Stimulated activated naive CD8-positive, alpha-beta T cell treated with anti-CD3 and anti-CD28 coated beads, Interleukin-15, amount 100 ng/mL, for 72 hours (primary cell): Measurements from ENCODE around the gene D2HGDH.
A peak's percentile ranks its signal among the peaks of the same experiment; 100 is the strongest.

Experiments used
- ATAC-seq: fragments of 150-1000 bp; cut with Tn5 transposase; 2 replicates; pipeline ENCODE4 v1.10.0; 2021; ENCODE audit warnings: mild to moderate bottlenecking, moderate library complexity
- DNase-seq, 2 donors: peaks; one replicate each; pipeline ENCODE4 v3.0.0; 2021 to 2022
- H3K27ac Mint-ChIP-seq, 2 donors: one replicate each; pipeline ENCODE4 v1.8.0; 2022; ENCODE audit warnings: mild to moderate bottlenecking in 2 of 2, mixed read lengths in 2 of 2, moderate library complexity in 2 of 2
- H3K27me3 Mint-ChIP-seq: one replicate; pipeline ENCODE4 v1.8.0; 2022; ENCODE audit warnings: mixed read lengths
- H3K4me1 Mint-ChIP-seq: one replicate; pipeline ENCODE4 v1.8.0; 2022; ENCODE audit warnings: mild to moderate bottlenecking, mixed read lengths
- H3K4me3 Mint-ChIP-seq, 2 donors: one replicate each; pipeline ENCODE4 v1.8.0; 2022; ENCODE audit warnings: mild to moderate bottlenecking in 2 of 2, mixed read lengths in 2 of 2, moderate library complexity in 1 of 2
- H3K9me3 Mint-ChIP-seq, 2 donors: one replicate each; pipeline ENCODE4 v1.8.0; 2022; ENCODE audit warnings: mixed read lengths in 2 of 2

Gene D2HGDH

DNA sequence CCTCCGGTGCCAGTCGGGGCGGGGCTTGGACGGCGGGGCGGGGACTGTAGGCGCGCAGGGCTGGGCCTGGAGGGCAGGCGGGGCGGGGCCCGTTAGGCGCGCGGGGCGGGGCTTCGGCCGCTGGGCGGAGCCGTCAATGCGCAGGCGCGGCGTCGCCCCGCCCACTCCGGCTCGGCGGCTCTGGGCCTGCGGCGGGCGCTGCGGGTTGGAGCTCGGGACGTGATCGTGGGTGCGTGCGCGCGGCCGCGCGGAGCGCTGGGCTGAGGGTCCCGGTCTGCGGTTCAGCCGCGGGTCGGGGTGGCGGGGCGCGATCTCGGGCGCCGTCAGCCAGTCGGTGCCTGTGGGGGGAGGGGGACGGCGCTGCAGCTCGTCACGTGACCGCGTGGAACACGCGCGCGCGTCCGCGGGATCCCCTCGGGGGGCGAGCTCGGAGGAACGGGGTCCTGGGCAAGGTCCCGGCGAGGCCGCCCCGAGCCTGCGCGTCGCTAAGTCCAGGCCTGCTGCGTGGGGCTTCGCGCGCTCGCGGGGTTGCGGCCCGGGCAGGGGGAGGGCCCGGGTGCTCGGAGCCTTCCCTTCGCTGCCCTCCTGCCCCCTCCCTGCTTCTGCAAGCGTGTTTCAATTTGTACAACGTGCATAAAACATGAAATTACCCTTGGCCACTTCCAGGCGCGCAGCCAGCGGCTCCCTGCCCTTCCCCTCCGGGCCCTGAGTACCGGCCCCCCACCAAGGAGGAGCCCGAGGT lies at the start of gene D2HGDH:
Gene D2HGDH, plus strand, starts transcription at position 164 of the 742 bp plus-strand sequence. CDS start 595 bp downstream, outside the sequence.
- Mint-ChIP-seq H3K27ac (peak within 1 kb of the TSS in 1 of 2 donors; percentile 76), H3K4me3 (peak within 1 kb of the TSS; percentile 82 to 91), H3K27me3 (no peaks in the 10 kb centered on the region), H3K4me1 (peaks cover 77% of the 10 kb centered on the region), H3K9me3 (no peaks in the 10 kb centered on the region)
- DNase-seq (peak; percentile 91 to 92), ATAC-seq (peak; percentile 91)

DNA sequence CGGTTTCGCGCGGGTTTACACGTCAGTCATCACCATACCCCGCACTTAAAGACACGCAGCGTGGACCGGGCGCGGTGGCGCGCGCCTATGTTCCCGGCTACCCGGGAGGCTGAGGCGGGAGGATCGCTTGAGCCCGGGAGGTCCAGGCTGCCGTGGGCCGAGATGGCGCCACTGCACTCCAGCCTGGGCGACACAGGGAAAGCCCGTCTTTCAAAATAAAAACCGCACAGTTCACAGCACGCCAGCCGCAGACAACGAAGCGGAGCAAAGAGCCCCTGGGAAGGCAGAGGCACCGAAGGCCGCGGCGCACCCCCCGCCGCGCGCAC lies 48.1 kb upstream of the D2HGDH start:
- H3K9me3 Mint-ChIP-seq, result no peaks in the 10 kb centered on the region
- ATAC-seq (peak; percentile 25), DNase-seq (no peak)
- H3K4me1 Mint-ChIP-seq, result peaks cover 56% of the 10 kb centered on the region
- H3K27me3 Mint-ChIP-seq, result no peaks in the 10 kb centered on the region
- peak overlapping the region; percentile 90 to 98 for H3K27ac Mint-ChIP-seq
- peak overlapping the region; percentile 97 to 98 for H3K4me3 Mint-ChIP-seq

DNA sequence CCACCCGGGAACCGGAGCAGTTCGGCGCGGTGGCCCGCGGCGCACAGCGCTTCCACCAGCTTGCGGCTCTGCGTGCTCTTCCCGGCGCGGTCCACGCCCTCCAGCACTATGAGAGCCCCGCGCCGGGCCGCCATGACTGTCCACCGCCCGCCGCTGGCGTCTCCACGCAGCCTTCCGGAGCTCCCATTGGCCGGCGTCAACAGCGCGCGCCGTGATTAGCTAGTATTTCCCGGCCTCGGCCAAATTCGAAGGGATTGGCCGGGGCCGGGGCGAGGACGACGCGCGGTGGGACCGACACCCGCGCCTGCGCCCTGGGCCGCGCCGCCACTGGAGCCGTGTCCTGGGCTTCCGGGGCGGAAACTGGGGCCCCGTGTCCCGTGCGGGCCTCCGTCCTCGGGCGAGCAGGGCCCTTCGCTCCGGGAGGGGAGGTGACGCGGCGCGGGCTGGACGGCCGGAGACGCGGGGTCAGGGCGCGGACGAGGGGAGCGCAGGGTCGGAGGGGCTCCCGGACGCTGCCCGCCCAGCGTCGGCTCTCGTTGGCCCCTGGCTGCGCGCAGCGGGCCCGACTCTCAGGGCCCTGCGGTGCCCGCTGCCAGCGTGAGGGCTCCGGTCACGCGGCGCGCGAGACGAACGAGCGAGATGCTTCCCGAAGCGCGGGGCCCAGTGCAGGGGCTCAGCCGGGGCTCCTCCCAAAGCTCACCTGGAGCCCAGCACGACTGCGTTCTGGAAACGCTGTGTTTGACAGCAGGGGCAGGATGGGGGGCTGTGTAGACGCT lies 47.6 kb upstream of the D2HGDH start, which contains the start of gene DTYMK:
Gene DTYMK, minus strand, starts transcription at position 166 of the 776 bp plus-strand sequence. Its CDS starts 32 bp downstream, at position 134.
- Mint-ChIP-seq H3K4me1 (peaks cover 51% of the 10 kb centered on the region), H3K9me3 (no peaks in the 10 kb centered on the region), H3K4me3 (peak within 1 kb of the TSS; percentile 97 to 98), H3K27me3 (no peaks in the 10 kb centered on the region), H3K27ac (peak within 1 kb of the TSS; percentile 96 to 98)
- DNase-seq, result peak; percentile 97
- peak; percentile 97 for ATAC-seq

DNA sequence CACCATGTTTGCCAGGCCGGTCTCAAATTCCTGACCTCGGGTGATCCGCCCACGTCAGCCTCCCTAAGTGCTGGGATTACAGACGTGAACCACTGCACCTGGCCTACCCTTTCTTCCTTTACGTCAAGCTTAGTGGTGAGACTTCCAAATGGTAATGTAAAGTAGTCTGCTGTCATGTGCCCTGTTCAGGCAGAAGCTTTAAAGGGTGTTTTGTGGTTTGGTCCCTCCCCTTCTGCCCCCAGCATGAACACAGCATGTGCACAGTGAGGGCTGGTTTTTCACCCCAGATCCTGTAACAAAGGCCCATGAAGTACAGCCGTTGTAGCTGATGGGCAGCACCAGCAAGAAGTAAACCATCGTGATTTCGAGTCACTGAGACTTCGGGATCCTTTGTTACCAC lies 45.1 kb upstream of the D2HGDH start:
- H3K27me3 Mint-ChIP-seq, result no peaks in the 10 kb centered on the region
- DNase-seq (no peak), ATAC-seq (no peak)
- H3K4me3 Mint-ChIP-seq, result peak overlapping the region; percentile 64 to 97
- H3K4me1 Mint-ChIP-seq, result peaks cover 41% of the 10 kb centered on the region
- no peaks in the 10 kb centered on the region for H3K9me3 Mint-ChIP-seq
- H3K27ac Mint-ChIP-seq, result peak overlapping the region in 1 of 2 donors; percentile 25

DNA sequence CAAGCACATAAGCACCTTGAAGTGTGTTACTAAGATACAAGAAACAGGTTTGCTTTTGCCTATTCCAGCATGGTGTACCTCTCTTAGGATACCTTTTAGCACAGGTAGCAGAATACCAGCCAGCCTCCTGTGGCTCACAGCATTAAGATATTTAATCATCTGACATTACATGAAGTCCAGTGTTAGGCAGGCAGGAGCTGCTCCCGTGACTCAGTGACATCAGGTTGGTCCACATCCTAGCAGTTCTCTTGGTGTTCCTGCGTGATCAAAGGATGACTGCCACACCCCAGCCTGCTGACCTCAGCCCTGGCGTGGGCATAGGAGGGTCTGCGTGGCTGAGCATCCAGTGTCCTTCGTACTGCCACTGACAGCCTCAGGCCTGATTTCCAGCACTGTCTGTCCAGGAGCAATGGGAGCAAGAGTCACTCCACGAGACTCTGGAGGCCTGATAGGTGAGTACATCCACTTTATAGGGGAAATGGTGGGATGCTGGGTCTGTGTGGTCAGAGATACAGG lies 44.2 kb upstream of the D2HGDH start:
- H3K4me3 Mint-ChIP-seq, result no peak overlapping the region
- DNase-seq (no peak), ATAC-seq (no peak)
- H3K27ac Mint-ChIP-seq, result no peak overlapping the region
- H3K27me3 Mint-ChIP-seq, result no peaks in the 10 kb centered on the region
- no peaks in the 10 kb centered on the region for H3K9me3 Mint-ChIP-seq
- peaks cover 35% of the 10 kb centered on the region for H3K4me1 Mint-ChIP-seq

DNA sequence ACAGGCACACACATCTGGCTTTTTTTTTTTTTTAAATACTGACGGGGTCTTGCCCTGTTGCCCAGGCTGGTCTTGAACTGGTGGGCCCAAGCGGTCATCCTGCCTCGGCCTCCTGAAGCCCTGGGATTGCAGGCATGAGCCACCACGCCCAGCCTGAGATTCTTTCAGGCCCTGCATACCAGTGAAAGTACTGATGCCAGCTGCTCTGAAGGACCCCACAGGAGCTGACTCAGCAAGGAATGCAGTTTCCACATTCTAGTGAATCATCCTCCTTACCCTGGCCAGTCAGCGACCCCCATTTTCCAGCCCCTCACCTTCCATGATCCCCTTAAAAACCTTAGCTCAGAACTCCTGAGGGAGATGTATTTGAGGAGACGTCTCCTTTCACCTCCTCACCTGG lies 42.0 kb upstream of the D2HGDH start:
- H3K27me3 Mint-ChIP-seq, result no peaks in the 10 kb centered on the region
- ATAC-seq, result no peak
- no peak overlapping the region for H3K27ac Mint-ChIP-seq
- H3K4me3 Mint-ChIP-seq, result no peak overlapping the region
- H3K4me1 Mint-ChIP-seq, result peaks cover 29% of the 10 kb centered on the region
- DNase-seq, result no peak
- no peaks in the 10 kb centered on the region for H3K9me3 Mint-ChIP-seq

DNA sequence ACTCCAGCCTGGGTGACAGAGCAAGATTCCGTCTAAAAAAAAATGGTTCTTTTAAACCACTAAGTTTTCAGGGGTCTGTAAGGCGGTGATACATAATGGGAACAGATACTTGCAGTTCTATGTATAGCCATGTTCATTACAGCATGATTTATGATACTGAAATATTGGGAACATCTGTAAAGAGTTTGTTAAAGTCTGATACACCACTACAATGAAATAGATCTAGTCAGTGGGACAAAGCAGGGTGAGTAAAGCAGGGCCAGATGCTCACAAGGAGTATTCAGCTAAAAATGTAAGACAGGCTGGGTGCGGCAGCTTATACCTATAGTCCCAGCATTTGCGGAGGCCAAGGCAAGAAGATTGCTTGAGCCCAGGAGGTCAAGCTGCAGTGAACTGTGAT lies 38.8 kb upstream of the D2HGDH start:
- Mint-ChIP-seq H3K9me3 (no peaks in the 10 kb centered on the region), H3K4me3 (no peak overlapping the region), H3K27me3 (no peaks in the 10 kb centered on the region), H3K4me1 (peaks cover 22% of the 10 kb centered on the region), H3K27ac (peak overlapping the region; percentile 24 to 78)
- no peak for DNase-seq
- no peak for ATAC-seq

DNA sequence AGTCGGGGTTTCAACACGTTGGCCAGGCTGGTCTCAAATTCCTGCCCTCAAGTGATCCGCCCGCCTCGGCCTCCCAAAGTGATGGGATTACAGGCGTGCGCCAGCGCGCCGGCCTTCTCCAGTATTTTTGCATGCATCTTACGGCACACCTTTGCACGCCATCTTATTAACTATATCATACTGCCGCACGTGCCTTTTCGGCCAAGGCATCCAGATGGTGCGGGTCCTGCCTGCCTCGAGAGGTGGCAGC lies 33.4 kb upstream of the D2HGDH start:
- peak overlapping the region; percentile 98 for H3K27ac Mint-ChIP-seq
- H3K27me3 Mint-ChIP-seq, result no peaks in the 10 kb centered on the region
- DNase-seq, result no peak
- H3K9me3 Mint-ChIP-seq, result peaks cover 4 to 5% of the 10 kb centered on the region in 2 donors
- peaks cover 51% of the 10 kb centered on the region for H3K4me1 Mint-ChIP-seq
- ATAC-seq, result no peak
- peak overlapping the region; percentile 94 for H3K4me3 Mint-ChIP-seq

DNA sequence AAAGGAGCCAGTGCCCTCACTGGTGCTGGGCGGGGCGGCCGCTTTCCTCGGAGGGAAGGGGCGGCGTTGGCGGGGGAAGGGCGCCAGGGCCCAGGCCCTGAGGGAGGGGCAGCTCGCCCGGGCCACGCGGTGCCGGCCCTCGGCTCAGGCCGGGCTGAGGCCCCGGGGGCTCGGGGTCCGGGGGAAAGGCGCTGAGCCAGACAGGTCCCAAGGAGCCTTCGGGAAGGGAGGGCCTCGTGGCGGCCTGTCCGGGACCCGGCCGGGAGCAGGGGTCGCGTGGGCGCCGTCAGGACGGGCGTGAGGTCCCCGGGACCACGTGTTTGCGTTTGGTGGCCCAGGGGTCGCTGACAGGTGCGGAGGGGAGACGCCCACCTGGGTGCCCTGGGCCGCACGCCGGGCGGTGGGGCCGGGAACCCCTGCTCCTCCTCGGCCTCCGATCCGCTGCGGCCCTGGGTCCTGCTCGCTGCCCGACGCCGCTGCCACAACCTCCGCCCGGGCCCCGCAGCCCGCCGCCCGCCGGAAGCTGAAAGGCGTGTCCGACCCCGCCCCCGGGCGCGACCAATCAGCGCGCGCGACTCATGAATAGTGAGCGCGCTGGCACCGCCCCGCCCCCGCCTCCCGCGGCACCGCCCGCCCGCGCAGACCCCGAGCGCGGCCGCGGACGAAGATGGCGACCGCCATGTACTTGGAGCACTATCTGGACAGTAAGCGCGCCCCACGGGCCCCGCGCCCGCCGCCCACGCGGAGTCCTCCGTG lies 32.9 kb upstream of the D2HGDH start, which contains the start of gene ING5:
Gene ING5, plus strand, starts transcription at position 641 of the 756 bp plus-strand sequence. Its CDS starts 27 bp downstream, at position 668.
- peaks cover 53% of the 10 kb centered on the region for H3K4me1 Mint-ChIP-seq
- no peaks in the 10 kb centered on the region for H3K27me3 Mint-ChIP-seq

DNA sequence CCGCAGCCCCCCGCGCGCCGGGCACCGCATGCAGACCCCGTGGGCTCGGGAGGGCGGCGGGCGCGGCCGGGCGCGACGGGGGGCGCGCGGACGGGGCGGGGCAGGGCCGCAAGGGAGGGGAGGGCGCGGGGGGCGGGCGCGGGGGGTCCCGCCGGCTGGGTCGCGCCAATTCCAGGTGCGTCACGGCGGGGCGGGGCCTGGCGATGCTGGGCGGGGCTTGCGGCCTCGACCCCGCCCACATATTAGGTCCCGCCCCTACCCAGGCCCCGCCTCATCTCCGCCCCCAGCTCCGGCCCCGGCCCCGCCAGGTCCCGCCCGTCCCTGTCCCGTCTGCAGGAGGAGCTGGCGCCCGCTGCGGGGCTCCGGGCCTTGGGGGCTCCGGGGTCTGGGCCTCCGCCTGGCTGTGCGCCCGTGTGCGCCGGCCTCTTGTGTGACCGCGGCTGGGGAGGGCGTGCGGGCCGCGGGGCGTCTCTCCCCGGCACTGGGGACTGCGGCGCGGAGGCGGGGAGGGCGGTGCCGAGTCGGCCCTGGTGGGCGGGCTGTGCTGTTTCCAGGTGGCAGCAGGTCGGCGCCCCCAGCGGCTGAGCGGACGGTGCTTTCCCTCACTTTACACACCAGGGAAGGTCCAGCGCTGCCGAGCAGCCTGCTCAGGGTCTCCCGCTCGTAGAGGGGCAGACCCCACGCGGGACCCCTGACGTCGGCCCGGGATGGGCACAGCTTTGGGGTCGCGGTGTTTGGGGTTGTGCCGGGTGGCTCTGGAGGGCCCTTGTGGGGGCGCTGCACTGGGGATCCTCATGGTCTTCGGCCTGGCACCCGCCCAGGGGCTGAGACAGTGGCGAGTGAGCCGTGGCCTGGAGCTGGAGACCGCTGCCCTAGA lies 32.0 kb upstream of the D2HGDH start:
- no peaks in the 10 kb centered on the region for H3K27me3 Mint-ChIP-seq
- ATAC-seq (peak; percentile 76), DNase-seq (peak; percentile 91 to 95)
- H3K4me3 Mint-ChIP-seq, result peak overlapping the region; percentile 88 to 97
- H3K4me1 Mint-ChIP-seq, result peaks cover 50% of the 10 kb centered on the region
- H3K27ac Mint-ChIP-seq, result peak overlapping the region; percentile 55 to 96
- H3K9me3 Mint-ChIP-seq, result peaks cover 5 to 7% of the 10 kb centered on the region in 2 donors

More for the DNA sequence above, 32.9 kb upstream of the D2HGDH start, which contains the start of gene ING5:
- H3K27ac Mint-ChIP-seq, result peak within 1 kb of the TSS; percentile 98
- peak within 1 kb of the TSS; percentile 94 to 97 for H3K4me3 Mint-ChIP-seq
- DNase-seq, result peak; percentile 96 to 98
- peak; percentile 80 for ATAC-seq
- peaks cover 5 to 7% of the 10 kb centered on the region in 2 donors for H3K9me3 Mint-ChIP-seq

DNA sequence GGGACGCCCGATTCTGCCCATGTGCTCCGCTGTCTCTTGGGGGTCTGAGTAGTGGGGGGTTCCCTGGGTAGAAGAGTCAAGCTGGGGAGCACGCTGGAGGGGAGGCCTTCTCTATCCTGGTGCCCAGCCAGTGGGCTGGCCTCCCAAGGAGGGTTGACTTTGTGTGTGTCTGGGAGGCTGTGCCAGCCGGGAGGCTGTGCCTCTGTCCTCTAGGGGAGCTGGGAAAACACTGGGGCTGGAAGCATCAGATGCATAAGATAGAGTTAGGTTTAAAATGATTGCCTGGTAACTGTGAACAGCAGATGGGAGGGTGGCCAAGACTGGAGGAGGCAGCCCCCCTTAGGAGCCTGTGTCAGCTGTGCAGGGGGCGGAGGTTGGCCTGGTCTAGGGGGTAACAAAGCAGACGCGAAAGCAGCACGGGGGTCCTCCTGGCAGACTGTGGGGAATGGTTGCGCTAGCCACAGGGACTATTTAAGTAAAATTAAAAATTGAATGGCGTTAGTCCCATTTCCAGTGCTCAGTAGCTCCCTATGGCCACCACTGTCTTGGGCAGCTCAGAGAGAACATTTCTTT lies 31.3 kb upstream of the D2HGDH start:
- ATAC-seq (no peak), DNase-seq (no peak)
- no peaks in the 10 kb centered on the region for H3K27me3 Mint-ChIP-seq
- peak overlapping the region; percentile 88 to 97 for H3K4me3 Mint-ChIP-seq
- peaks cover 5 to 7% of the 10 kb centered on the region in 2 donors for H3K9me3 Mint-ChIP-seq
- H3K27ac Mint-ChIP-seq, result peak overlapping the region; percentile 55 to 96
- peaks cover 46% of the 10 kb centered on the region for H3K4me1 Mint-ChIP-seq

DNA sequence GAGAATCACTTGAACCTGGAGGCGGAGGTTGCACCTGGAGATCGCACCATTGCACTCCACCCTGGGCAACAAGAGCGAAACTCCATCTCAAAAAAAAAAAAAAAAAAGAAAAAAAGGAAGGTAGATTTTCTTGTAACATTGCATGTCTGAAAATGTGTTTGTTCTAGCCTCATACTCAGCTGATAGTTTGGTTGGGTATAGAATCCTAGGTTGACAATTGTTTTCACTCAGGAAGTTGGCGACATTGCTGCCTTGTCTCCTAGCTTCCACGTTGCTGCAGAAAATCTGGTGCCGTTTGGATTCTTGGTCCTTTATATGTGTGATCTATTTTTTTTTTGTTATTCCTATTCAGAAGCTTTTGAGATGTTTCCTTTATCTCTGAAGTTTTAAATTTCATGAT lies 27.9 kb upstream of the D2HGDH start:
- ATAC-seq, result no peak
- Mint-ChIP-seq H3K9me3 (peaks cover 5 to 7% of the 10 kb centered on the region in 2 donors), H3K27ac (no peak overlapping the region), H3K4me1 (peaks cover 25% of the 10 kb centered on the region), H3K27me3 (no peaks in the 10 kb centered on the region), H3K4me3 (no peak overlapping the region)
- DNase-seq, result no peak

DNA sequence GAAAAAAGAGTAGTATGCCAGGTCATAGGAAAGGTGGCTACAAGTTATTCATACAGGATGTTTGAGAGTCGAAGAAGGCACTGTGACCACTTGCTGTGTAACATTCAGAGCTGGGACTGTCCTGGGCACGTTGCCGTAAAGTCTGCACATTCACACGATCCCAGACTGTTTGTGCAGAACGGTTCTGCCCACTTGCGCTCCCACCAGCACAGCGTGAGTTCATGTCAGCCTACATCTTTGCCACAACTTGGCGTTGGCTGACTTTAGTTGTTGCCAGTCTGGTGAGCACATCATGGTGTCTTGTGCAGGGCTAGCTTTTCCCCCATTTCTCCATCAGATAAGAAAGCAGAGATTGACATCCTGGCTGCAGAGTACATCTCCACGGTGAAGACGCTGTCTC lies 25.6 kb upstream of the D2HGDH start:
- DNase-seq, result no peak
- Mint-ChIP-seq H3K27ac (peak overlapping the region in 1 of 2 donors; percentile 70), H3K27me3 (no peaks in the 10 kb centered on the region), H3K4me3 (no peak overlapping the region), H3K4me1 (peaks cover 11% of the 10 kb centered on the region), H3K9me3 (peaks cover 5 to 7% of the 10 kb centered on the region in 2 donors)
- ATAC-seq, result no peak

DNA sequence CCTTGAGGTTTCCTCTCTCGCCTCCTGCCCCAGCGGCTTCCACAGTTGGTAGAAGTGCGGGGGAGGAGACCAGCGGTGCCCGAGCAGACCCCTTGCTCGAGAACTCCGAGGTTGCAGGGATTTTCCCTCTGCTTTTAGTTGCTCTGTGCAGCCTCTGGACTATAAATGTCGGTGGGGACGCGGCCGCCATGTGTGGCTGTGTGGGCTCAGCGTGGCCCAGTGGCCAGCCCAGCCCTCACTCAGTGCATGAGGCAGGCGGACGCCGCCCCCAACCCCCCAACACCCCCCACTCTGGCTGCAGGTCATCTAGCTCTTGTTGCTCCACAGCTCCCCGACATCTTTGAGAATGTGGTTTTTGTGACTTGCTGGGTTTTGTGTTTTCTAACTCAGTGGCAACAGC lies 15.3 kb upstream of the D2HGDH start:
- Mint-ChIP-seq H3K27me3 (no peaks in the 10 kb centered on the region), H3K4me3 (no peak overlapping the region), H3K27ac (peak overlapping the region in 1 of 2 donors; percentile 34), H3K4me1 (no peaks in the 10 kb centered on the region), H3K9me3 (no peaks in the 10 kb centered on the region)
- DNase-seq (no peak), ATAC-seq (no peak)
